Superior temporal gyrus (tissue), 1 donor: ENCODE data around the gene DES.

Source experiments
- DNase-seq: peaks from one replicate; pipeline ENCODE4 v3.0.0-alpha.2; 2016; ENCODE audit errors: extremely low spot score

Gene DES

GRCh38 chr2:219419331-219420197 lies 1.4 kb downstream of the DES start:
- DNase-seq, result no peak

DNA sequence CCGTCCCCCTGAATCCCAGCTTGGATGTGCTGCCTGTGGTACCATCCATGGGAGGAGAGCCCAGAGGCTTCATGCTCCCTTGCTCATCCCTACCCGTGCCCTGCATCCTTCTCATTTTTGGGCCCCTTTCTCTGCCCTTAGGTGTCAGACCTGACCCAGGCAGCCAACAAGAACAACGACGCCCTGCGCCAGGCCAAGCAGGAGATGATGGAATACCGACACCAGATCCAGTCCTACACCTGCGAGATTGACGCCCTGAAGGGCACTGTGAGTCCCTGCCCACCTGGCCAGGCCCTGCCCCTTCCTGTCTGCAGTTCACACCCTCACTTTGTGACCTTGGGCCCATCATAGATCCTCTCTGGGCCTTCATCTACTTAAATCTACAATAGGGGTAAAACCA lies 2.5 kb downstream of the DES start:
- DNase-seq, result no peak

DNA sequence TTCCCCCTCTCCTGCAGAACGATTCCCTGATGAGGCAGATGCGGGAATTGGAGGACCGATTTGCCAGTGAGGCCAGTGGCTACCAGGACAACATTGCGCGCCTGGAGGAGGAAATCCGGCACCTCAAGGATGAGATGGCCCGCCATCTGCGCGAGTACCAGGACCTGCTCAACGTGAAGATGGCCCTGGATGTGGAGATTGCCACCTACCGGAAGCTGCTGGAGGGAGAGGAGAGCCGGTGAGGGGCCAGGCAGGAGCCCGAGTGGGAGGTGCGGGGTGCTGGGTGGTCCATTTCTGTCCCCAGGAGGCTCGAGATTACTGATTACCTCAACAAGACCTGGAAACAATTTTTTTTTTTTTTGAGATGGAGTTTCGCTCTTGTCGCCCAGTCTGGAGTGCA lies 3.1 kb downstream of the DES start:
- DNase-seq, result no peak

DNA sequence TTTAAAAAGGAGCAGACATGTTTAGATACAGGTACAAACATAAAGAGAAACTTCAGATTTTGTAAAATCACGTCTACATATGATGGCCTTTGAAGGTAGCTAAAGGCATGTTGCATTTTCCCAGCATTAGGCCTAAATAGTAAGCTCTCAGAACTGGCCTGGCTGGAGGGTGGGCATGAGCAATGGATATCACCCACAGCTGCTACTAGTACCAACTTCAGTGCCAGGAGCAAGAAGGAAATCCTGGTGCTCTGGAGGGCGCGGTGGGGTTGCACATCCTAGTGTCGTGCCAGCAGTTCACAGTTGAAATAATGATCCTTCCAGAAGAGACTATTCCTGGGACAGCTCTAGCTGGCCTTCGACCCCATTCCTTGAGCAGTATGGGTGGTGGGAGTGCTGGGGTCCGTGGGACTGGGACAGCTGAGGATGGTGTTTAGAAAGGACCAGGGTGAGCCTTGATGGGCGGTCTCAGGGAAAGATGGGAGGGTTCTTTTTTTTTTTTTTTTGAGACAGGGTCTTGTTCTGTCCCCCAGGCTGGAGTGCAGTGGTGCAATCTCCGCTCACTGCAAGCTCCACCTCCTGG lies 4.9 kb downstream of the DES start:
- DNase-seq, result no peak

DNA sequence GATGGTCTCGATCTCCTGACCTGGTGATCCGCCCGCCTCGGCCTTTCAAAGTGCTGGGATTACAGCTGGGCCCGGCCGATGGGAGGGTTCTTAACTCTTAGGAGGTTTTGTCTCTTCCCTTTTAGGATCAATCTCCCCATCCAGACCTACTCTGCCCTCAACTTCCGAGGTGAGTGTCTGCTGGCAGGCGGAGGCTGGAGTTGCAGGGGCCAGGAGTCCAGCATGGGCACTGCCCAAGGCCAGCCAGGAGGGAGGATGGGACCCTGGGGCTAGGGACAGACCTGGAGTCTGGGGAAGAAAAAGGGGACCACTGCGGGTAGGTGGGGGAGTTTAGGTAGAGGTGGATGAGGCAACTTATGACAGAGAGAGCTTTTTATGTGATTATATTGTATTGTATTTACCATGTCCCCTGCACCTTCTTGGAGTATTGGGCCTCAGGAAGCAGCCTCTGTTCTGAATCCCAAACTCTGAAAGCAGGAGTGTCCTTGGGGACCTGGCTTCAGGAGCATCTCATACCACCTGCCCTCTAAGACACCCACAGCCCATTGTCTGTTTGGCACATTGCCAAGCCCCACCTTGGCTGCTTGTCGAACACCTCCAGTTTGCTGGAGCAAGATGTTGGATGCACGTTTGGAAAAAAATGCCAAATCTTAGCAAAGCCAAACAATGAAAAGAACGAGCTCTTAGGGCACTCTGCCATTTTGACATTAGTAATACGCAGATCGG lies 5.6 kb downstream of the DES start:
- no peak for DNase-seq

- DNase-seq, result no peak
Measured at GRCh38 chr2:219425238-219426067, 7.3 kb downstream of the DES start.

- no peak for DNase-seq
Measured at GRCh38 chr2:219426068-219426443, 7.9 kb downstream of the DES start.

GRCh38 chr2:219426534-219427136 lies 8.5 kb downstream of the DES start:
- DNase-seq, result no peak

DNA sequence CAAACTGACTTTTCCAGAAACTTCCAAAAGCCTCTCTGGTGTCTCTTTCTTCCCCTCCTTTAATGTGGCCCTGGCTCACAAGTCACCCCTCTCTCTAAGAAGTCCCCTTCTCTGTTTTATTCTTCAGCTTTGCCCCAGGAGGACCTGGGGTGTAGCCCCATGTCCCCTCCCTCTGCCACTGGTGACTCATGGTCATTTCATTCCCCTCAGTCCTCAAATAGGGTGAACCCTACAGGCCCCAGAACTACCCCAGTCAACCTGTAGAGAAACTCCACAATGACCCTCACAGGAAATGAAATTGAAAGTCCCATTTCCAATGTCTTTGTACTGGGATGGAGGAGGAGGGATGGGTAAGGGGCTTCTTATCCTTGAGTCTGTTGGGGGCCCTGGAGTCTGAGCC lies 10.3 kb downstream of the DES start:
- no peak for DNase-seq

DNA sequence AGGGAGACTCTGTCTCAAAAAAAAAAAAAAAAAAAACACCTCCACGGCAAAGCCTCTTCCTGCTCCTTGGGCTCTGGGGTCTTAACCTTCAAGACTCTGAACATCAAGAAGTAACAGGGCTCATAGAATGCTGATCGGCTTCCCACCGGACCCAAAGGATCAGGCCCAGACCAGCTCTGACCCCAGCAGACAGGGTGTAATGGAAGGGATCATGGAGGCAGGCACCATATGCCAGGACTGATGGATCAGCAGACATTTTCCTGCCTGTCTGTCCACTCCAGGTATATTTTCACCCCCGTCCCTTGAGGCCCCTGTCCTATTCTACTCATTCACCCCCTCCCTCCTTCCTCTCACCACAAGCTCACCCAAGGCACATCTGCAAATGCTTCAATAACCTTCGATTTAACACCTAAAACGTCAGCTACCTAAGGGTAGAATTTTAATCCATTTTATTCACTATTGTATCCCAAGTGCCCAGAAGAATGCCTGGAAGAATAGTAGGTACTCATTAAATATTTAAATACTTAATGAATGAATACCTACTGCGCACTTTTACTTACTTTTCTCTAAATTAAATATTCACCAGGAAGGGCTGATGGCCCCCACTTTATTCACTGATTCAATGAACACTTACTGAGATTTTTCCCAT lies 11.9 kb downstream of the DES start:
- no peak for DNase-seq

DNA sequence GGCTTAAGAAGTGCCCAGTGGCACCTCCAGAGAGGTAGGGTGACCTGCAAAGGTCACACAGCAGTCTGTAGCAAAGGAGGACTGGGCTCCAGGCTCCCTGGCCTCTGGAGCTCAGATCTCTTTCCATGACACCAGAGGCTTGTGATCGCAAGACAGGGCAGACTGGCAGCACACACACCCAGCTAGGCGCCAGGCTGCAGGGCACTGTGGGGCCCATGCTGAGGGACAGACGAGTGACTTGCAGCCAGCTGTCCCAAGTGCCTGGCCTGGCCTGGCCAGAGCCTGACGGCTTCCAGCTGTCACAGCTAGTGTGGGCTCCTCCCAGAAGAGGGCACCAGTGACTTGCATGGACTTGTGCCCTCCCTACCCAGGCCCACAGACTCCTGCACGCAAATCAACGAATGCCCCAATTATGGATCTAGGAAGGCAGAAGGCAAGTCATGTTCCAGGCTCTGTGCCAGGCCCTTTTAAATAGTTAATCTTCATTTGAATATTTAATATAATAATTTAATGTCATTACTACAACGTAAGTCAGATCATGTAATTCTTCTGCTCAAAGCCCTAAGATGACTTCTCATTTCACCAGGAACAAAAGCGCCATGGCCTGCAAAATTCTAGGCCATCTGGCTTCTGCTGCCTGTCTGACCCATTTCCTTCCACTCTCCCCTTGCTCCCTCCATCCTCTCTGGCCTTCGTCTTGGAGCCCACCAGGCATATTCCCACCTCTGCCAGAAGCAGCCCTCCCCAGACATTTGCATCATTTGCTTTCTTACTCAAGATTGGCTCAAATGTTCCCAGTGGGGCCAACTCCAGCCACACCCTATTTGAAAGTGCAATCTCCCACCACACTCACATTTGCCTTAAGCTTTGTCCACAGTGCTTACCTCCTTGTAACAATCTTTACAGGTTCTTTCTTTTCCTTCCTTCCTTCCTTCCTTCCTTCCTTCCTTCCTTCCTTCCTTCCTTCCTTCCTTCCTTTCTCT lies 12.7 kb downstream of the DES start:
- DNase-seq, result no peak

- DNase-seq, result no peak
Measured at GRCh38 chr2:219433666-219434467, 15.7 kb downstream of the DES start.

- DNase-seq, result no peak
Measured at GRCh38 chr2:219434468-219434717, 16.2 kb downstream of the DES start.

- no peak for DNase-seq
Measured at GRCh38 chr2:219434718-219435525, 16.7 kb downstream of the DES start, which contains the start of gene SPEG. Gene SPEG, plus strand, starts transcription at chr2:219434843. Its CDS starts 135 bp downstream, at chr2:219434978.

DNA sequence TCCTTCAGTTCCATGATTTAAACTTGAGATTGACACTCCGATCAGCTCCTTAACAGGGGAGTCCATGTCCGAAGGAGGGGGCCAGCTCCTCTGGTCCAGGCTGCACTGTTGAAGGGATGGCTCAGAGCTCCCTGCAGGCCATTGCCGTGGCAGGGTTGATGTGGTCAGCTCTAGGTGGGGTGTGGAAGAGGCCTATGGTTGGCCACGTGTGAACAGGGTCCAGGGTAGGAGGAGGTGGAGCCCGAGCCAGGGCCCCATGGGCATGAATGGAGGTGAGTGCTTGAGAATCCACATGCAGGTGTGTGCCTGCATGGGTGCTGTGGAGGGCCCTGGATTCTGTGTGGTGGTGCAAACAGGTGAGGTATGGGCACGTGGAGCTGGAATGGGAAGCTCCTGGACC lies 17.5 kb downstream of the DES start:
- DNase-seq, result no peak

DNA sequence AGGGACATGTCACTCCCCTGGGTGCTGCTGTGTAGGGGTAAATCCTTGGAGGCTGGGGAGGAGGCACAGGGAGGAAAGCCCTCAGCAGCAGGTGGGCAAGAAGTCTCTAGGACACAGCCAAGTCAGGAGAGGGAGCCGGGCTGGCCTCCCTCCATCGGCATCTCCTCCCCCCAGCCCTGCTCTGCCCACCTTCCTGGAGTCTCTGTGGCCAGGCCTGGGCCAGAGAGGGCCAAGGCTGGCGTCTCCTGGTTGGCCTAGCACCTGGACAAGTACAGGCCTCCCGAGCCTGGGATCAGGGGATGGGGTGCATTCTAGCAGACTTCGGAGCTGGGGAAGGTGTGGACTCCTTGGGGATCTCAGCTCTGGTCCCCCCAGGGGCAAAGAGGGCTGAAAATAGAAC lies 18.3 kb downstream of the DES start:
- no peak for DNase-seq

DNA sequence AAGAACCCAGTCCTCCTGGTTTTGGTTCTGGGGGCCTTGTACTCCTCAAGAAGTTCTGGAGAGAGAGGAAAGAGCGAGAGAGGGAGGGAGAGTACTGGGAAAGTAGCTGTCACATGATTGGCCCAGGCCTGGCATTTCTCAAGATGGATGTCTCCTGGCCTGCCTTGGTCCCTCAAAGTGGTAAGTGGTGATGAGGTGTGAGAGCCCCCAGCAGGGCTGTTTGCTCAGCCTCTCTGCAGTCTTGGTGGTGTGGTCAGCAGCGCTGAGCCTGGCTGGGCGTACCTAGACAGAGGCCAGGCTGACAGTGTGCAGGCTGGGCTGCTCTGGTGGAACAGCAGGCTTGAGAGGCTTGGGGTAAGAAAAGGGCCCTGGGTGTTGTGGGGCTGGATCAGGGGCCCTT lies 19.0 kb downstream of the DES start:
- DNase-seq, result no peak

GRCh38 chr2:219437690-219438206 lies 19.6 kb downstream of the DES start:
- DNase-seq, result no peak
